HepG2 (cell line): ENCODE data around the gene CENPW.

Source experiments
- PAF1 ChIP-seq: IDR thresholded peaks from 2 replicates; pipeline ENCODE4 v1.6.1; 2016; ENCODE audit warnings: missing genetic modification reagents, missing compliant biosample characterization
- ZNF326 ChIP-seq: sonication (generic); formaldehyde crosslinking; IDR thresholded peaks from 2 replicates; pipeline ENCODE4 v1.4.0; 2020; ENCODE audit warnings: missing genetic modification reagents, borderline replicate concordance

DNA sequence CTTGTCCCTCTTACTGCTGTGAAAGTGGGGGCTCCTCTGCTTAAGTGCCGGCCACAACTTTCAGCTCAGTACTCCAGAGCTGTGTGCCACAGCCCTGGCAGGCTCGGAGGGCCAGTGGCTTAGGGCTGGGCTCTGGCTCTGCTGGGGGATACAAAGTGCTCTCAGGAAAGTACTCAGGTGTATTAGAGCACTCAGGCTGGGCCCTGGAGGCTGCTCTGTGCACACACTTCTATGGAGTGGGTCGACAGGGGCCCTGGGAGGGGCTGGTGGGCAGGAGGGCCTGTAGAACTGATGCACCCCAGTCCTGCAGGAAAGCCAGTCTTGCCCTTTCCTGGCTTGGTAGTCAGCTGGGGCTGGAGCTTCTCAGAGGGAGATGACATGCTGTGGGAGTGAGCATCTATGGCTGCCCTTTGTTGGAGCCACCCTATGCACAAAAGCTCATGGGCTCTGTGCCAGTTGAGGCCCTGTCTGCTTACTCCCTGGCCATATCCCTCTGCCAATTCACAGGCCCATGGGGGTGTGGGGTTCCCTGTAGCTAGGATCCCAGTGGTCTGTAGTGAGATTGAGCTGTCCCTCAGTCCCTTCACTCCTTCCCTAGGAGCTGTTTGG is 22.0 kb downstream of the CENPW start:
- TF ChIP-seq ZNF326 (CRISPR knock-in tag) (no peak), PAF1 (CRISPR knock-in tag) (no peak)
